ENCODE measurements around the gene ERI2. TPM values are rescaled to one million over a fixed set of nuclear protein-coding genes. Genes with fewer than 3 reads are reported as not detected.

The ERI2 gene
- total RNA-seq, 1 donor from 2014 or later: 16.5 TPM

DNA sequence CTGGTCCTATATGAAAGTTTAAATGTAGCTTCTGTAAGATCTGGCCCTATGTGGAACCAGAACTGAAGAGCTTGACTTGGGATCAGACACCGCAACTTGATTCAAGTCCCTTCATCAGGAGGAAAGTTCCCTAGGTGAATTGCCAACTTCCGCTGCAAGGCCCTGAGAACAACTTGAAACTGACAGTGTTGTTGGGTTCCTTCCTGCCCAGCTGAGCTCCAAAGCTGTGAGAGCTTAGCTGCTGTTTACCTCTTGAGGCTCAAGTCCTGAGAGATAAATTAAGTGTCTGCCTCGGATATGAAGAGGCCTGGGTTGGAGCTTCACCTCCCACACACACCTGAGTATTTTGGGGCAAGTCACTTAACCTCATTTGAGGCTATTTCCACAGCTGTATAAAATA, 44.7 kb upstream of the ERI2 start:
- H3K27ac ChIP-seq: peak overlapping the region; percentile 89

DNA sequence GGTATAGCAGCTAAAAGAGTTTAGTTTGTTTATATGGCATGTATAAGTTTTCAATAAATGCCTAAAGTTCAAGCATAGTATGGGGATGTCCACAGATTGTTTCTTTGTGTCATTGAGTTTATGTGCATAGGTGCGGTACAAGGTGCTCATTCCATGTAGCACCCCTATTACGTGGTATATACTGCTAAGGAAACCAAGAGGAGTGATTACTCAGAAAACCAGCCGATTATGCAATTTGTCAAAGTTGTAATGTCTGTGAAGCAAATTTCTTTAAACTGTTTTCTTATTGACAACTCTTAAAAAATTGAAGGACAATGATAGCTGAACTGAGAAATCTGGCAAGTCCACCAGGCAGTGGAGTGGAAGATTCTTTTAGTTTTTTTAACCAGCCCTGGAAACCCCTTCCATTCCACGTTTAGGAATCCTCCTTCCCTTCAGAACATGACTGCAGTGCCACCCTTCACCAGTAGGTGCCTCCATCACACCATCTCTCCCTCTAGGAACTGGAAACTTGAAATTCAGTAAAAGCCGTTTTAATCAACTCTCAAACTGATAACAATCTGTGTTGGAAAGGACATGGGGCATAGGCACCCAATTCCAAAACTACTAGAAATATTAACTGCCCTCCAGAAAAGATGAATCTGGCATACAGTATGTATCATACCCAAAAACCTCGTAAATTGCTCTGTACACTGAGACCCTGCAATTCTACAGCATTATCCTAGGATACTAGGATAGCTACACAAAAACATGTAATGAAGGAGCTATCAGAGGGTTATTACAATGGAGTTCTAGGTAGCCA, 43.5 kb upstream of the ERI2 start:
- Histone ChIP-seq H3K4me3 (no peak overlapping the region), H3K4me1 (peaks cover 56% of the 10 kb centered on the region), H3K36me3 (no peaks in the 10 kb centered on the region), H3K27ac (peak overlapping the region; percentile 89), H3K9me3 (no peaks in the 10 kb centered on the region), H3K27me3 (no peaks in the 10 kb centered on the region)
- intact Hi-C loops (cut with DNase I): loop anchor here (5.0 kb wide), 1 partner anchor 238 kb away; no protein-coding TSS in a partner anchor
- peak; percentile 72 for DNase-seq
- TF ChIP-seq, protein P1, sequence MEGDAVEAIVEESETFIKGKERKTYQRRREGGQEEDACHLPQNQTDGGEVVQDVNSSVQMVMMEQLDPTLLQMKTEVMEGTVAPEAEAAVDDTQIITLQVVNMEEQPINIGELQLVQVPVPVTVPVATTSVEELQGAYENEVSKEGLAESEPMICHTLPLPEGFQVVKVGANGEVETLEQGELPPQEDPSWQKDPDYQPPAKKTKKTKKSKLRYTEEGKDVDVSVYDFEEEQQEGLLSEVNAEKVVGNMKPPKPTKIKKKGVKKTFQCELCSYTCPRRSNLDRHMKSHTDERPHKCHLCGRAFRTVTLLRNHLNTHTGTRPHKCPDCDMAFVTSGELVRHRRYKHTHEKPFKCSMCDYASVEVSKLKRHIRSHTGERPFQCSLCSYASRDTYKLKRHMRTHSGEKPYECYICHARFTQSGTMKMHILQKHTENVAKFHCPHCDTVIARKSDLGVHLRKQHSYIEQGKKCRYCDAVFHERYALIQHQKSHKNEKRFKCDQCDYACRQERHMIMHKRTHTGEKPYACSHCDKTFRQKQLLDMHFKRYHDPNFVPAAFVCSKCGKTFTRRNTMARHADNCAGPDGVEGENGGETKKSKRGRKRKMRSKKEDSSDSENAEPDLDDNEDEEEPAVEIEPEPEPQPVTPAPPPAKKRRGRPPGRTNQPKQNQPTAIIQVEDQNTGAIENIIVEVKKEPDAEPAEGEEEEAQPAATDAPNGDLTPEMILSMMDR (IDR thresholded peaks at IDR 0.05): peak; percentile 99
- peak; percentile 81 for ATAC-seq

More for the DNA sequence above, 44.7 kb upstream of the ERI2 start:
- no peak overlapping the region for H3K4me3 ChIP-seq
- no peaks in the 10 kb centered on the region for H3K9me3 ChIP-seq
- H3K27me3 ChIP-seq: no peaks in the 10 kb centered on the region
- no peak for DNase-seq
- peaks cover 52% of the 10 kb centered on the region for H3K4me1 ChIP-seq
- no peaks in the 10 kb centered on the region for H3K36me3 ChIP-seq
- intact Hi-C loops (cut with DNase I): no loop called here
- ATAC-seq: peak; percentile 36
- TF ChIP-seq, protein P1 (IDR thresholded peaks at IDR 0.05): no peak

DNA sequence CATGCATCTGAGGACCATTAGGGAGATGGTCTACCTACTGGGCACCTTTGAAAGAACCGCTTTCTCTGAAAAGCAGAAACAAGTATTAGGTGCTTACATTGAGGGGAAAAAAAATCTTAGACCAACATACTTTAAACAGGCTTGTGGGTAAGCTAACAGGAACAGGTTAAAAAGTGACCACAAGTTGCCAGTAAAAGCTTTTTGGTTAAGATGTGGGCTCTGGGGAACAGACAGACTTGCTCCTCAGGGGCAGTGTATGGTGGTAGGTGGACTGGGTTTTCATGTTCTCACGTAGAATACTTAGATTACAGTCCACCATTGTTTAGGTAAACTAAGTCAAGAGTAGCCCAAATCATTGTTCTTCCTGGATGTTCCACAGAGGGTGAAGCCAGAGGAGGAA, 41.3 kb upstream of the ERI2 start:
- Histone ChIP-seq H3K27me3 (no peaks in the 10 kb centered on the region), H3K9me3 (no peaks in the 10 kb centered on the region), H3K4me3 (no peak overlapping the region), H3K27ac (no peak overlapping the region), H3K36me3 (no peaks in the 10 kb centered on the region), H3K4me1 (peaks cover 36% of the 10 kb centered on the region)
- TF ChIP-seq, protein P1 (IDR thresholded peaks at IDR 0.05): no peak
- ATAC-seq: no peak
- intact Hi-C loops (cut with DNase I): loop anchor here (5.0 kb wide), 1 partner anchor 240 kb away; no protein-coding TSS in a partner anchor
- no peak for DNase-seq

DNA sequence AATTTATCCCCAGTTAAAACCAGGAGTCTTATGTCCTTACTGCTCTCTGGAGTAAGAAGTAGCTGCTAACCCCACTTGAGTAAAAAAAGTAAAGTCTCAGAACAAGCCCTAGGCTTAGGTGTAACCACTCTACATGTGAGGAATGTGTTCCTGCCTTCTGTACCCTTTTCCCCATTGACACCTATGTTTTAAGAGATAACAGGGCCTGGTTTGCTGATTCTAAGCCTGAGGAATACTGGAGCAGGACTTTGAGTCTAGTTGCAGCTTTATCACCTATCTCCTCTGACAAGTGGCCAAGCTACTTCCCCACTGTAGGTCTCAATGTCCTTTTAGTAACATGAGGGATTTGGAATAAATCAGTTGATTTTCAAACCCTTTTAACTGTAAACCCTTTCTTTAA, 40.3 kb upstream of the ERI2 start:
- Histone ChIP-seq H3K36me3 (no peaks in the 10 kb centered on the region), H3K9me3 (no peaks in the 10 kb centered on the region), H3K4me1 (peaks cover 27% of the 10 kb centered on the region), H3K27me3 (no peaks in the 10 kb centered on the region), H3K27ac (no peak overlapping the region), H3K4me3 (no peak overlapping the region)
- TF ChIP-seq, protein P1 (IDR thresholded peaks at IDR 0.05): no peak
- DNase-seq: no peak
- no peak for ATAC-seq
- intact Hi-C loops (cut with DNase I): loop anchor here (5.0 kb wide), 1 partner anchor 241 kb away; no protein-coding TSS in a partner anchor

DNA sequence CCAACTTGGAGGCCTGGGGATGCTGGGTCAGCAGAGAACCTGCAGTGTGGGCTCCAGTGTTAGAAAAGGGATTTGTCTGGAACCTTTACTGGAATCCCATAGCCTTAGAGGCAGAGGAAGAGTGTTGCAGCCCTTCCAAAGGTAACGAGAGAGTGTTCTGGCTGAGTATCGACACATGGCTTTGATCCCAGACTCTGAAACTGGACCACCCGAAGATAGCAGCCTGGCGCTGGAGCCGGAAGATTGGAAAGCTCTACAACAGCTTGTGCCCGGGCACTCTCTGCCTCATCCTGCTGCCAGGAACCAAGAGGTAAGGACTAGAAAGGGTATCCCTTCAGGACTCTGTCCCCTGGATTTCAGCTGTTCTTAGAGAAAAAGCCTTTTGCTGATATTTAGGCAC, 39.8 kb upstream of the ERI2 start:
- TF ChIP-seq, protein P1 (IDR thresholded peaks at IDR 0.05): no peak

More for the DNA sequence above, 39.8 kb upstream of the ERI2 start:
- DNase-seq: no peak
- Histone ChIP-seq H3K27me3 (no peaks in the 10 kb centered on the region), H3K4me3 (no peak overlapping the region), H3K27ac (no peak overlapping the region), H3K4me1 (peaks cover 22% of the 10 kb centered on the region), H3K36me3 (no peaks in the 10 kb centered on the region), H3K9me3 (no peaks in the 10 kb centered on the region)
- ATAC-seq: no peak
- intact Hi-C loops (cut with DNase I): loop anchor here (5.0 kb wide), 1 partner anchor 241 kb away; no protein-coding TSS in a partner anchor
